HepG2 (cell line): ENCODE measurements around the gene ZBTB48. TPM values are rescaled to one million over a fixed set of nuclear protein-coding genes. Genes with fewer than 3 reads are reported as not detected.

Experiments
- AKNA ChIP-seq: sonication (generic); formaldehyde crosslinking; IDR thresholded peaks from 2 replicates; pipeline ENCODE4 v1.4.0; 2020; ENCODE audit warnings: missing genetic modification reagents, borderline replicate concordance
- FUBP1 ChIP-seq: sonication (generic); formaldehyde crosslinking; IDR thresholded peaks from 2 replicates; pipeline ENCODE4 v1.5.1; 2020; ENCODE audit warnings: missing genetic modification reagents, mild to moderate bottlenecking, borderline replicate concordance
- HDAC2 ChIP-seq: sonication (generic); formaldehyde crosslinking; IDR thresholded peaks from 2 replicates; pipeline ENCODE4 v1.4.0; 2020; ENCODE audit warnings: missing genetic modification reagents
- HNF4A ChIP-seq: sonication (generic); formaldehyde crosslinking; IDR thresholded peaks from 2 replicates; pipeline ENCODE4 v1.4.0; 2020; ENCODE audit warnings: missing genetic modification reagents
- HOMEZ ChIP-seq: IDR thresholded peaks from 2 replicates; pipeline ENCODE4 v1.6.1; 2016; ENCODE audit warnings: low read depth
- JUND ChIP-seq: sonication (generic); formaldehyde crosslinking; IDR thresholded peaks from 2 replicates; pipeline ENCODE4 v1.8.0; 2022; ENCODE audit warnings: mild to moderate bottlenecking, missing genetic modification reagents
- KLF9 ChIP-seq: IDR thresholded peaks from 2 replicates; pipeline ENCODE4 v1.6.1; 2016; ENCODE audit warnings: low read depth
- NR3C1 ChIP-seq: sonication (generic); formaldehyde crosslinking; IDR thresholded peaks from 2 replicates; pipeline ENCODE4 v1.4.0; 2020; ENCODE audit warnings: missing genetic modification reagents
- SOX6 ChIP-seq, 2 experiments: fragments of 450-650 bp in 1 of 2; sonication (generic) in 1 of 2; formaldehyde crosslinking in 1 of 2; IDR thresholded peaks; 2 replicates each; pipeline versions ENCODE4 v1.4.0 to v1.6.1; 2017 to 2020; ENCODE audit warnings: antibody characterized with exemption in 1 of 2, mild to moderate bottlenecking in 1 of 2, missing genetic modification reagents in 1 of 2
- SPEN ChIP-seq: sonication (generic); formaldehyde crosslinking; IDR thresholded peaks from 2 replicates; pipeline ENCODE4 v1.5.1; 2020; ENCODE audit warnings: low read depth, mild to moderate bottlenecking, missing genetic modification reagents
- ZBTB26 ChIP-seq: IDR thresholded peaks from 2 replicates; pipeline ENCODE4 v1.6.1; 2016; ENCODE audit warnings: missing compliant biosample characterization, missing genetic modification reagents, borderline replicate concordance
- ZKSCAN1 ChIP-seq: fragments of 150-350 bp; IDR thresholded peaks from 2 replicates; pipeline ENCODE4 v1.6.1; 2014; ENCODE audit warnings: low read length
- ZNF207 ChIP-seq: fragments of 450-650 bp; IDR thresholded peaks from 2 replicates; pipeline ENCODE4 v1.6.1; 2016; ENCODE audit warnings: antibody characterized with exemption, borderline replicate concordance
- ZNF468 ChIP-seq: sonication (generic); formaldehyde crosslinking; IDR thresholded peaks from 2 replicates; pipeline ENCODE4 v1.8.0; 2022; ENCODE audit warnings: mild to moderate bottlenecking, moderate library complexity, missing genetic modification reagents
- ZNF563 ChIP-seq: sonication (generic); formaldehyde crosslinking; IDR thresholded peaks from 2 replicates; pipeline ENCODE4 v1.8.0; 2022; ENCODE audit warnings: mild to moderate bottlenecking, moderate library complexity, missing genetic modification reagents
- ZNF574 ChIP-seq: sonication (generic); formaldehyde crosslinking; IDR thresholded peaks from 2 replicates; pipeline ENCODE4 v1.4.0; 2020; ENCODE audit warnings: missing genetic modification reagents
- polyA plus RNA-seq, 8 experiments: library from polyadenylated mRNA; depleted of rRNA in 3 of 8; stranded (reverse) in 7 of 8; unstranded in 1 of 8; fragments of >200 nt; fragmentation: Illumina TruSeq in 4 of 8; extraction: Trizol in 4 of 8; gene quantifications; 2 replicates each; pipeline versions ENCODE4 v1.2.1 to v1.2.3, GENCODE V29; 2011 to 2016; ENCODE audit warnings: low read depth in 4 of 8, missing spikeins in 1 of 8, mixed read lengths in 1 of 8; ENCODE audit not compliant: insufficient read depth in 1 of 8
- total RNA-seq, 5 experiments: library from RNA; depleted of rRNA; stranded (reverse); fragments of >200 nt; fragmentation: Illumina TruSeq; extraction: Trizol; gene quantifications; 2 replicates each; pipeline ENCODE4 v1.2.3, GENCODE V29; 2016; ENCODE audit warnings: low read depth in 1 of 5

ZBTB48 gene
- total and polyA plus RNA-seq, 2 of the 13 experiments (the other 11 are each of a cell fraction or from before 2014, with no cell fraction given), result 13.0 to 17.1 TPM

GRCh38 chr1:6601049-6601922 is 21.5 kb downstream of the ZBTB48 start (continued):
- TF ChIP-seq AKNA (no peak), KLF9 (CRISPR knock-in tag) (no peak), SPEN (CRISPR knock-in tag) (peak; percentile 20; the same call in 1 of the 2 replicates), HNF4A (CRISPR knock-in tag) (no peak), FUBP1 (CRISPR knock-in tag) (no peak), HOMEZ (CRISPR knock-in tag) (no peak), ZKSCAN1 (no peak), ZNF207 (no peak), JUND (no peak), ZNF574 (CRISPR knock-in tag) (no peak), SOX6 (IDR thresholded peaks at IDR 0.05) (no peak), SOX6 (CRISPR knock-in tag; IDR thresholded peaks at IDR 0.05) (peak; percentile 20; the same call in 1 of the 2 replicates), ZBTB26 (CRISPR knock-in tag) (no peak), NR3C1 (CRISPR knock-in tag) (no peak), ZNF468 (no peak), ZNF563 (CRISPR knock-in tag) (peak; percentile 41; the same call in 1 of the 2 replicates), HDAC2 (peak; percentile 42)
